ENCODE results near the gene ZNF311. TPM values are rescaled to one million over a fixed set of nuclear protein-coding genes. Genes with fewer than 3 reads are reported as not detected.
A peak's percentile ranks its signal among the peaks of the same experiment; 100 is the strongest.
"Not testable (repeated sequence)": the region's sequence is repeated elsewhere in the genome, so short reads cannot be mapped to it uniquely, and the experiment has no call there.

Gene ZNF311
- total RNA-seq, 1 donor from 2014 or later: 0.13 TPM

- DNase-seq (ENCODE audit: low read depth in 2 of 2): no peak
These were observed 51.4 kb downstream of the ZNF311 start for GRCh38 chr6:28953585-28954258.

- DNase-seq (ENCODE audit: low read depth in 2 of 2): peak in 1 of 2 donors; percentile 56
These were observed 52.0 kb downstream of the ZNF311 start for GRCh38 chr6:28953039-28953584.

DNA sequence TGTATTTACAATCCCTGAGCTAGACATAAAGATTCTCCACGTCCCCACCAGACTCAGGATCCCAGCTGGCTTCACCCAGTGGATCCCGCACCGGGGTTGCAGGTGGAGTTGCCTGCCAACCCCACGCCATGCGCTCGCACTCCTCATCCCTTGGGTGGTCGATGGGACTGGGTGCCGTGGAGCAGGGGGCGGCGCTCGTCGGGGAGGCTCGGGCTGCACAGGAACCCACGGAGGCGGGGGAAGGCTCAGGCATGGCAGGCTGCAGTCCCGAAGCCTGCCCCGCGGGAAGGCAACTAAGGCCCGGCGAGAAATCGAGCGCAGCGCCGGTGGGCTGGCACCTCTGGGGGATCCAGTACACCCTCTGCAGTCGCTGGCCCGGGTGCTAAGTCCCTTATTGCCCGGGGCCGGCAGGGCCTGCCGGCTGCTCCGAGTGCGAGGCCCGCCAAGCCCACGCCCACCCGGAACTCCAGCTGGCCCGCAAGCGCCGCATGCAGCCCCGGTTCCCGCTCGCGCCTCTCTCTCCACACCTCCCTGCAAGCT is 55.4 kb downstream of the ZNF311 start:
- DNase-seq (ENCODE audit: low read depth in 2 of 2): not testable (repeated sequence)

DNA sequence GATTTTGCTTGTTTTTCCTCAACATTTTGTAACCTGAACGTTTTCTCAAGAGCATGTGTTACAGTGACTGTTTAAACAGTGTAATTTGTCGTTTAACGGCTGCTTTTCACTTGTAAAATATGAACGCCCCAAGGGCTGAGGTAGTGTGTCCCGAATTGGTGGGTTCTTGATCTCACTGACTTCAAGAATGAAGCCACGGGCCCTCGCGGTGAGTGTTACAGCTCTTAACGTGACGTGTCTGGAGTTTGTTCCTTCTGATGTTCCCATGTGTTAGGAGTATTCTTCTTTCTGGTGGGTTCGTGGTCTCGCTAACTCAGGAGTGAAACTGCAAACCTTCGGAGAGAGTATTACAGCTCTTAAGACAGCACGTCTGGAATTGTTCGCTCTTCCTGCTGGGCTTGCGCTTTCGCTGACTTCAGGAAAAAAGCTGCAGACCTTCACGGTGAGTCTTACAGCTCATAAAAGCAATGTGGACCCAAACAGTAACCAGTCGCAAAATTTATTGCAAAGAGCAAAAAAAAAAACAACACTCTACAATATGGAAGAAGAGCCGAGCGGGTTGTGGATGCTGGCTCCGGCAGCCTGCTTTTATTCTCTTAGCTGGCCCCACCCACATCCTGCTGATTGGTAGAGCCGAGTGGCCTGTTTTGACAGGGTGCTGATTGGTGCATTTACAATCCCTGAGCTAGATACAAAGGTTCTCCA is 56.2 kb downstream of the ZNF311 start:
- DNase-seq (ENCODE audit: low read depth in 2 of 2): no peak

- DNase-seq (ENCODE audit: low read depth in 2 of 2): peak in 1 of 2 donors; percentile 48
These were observed 57.3 kb downstream of the ZNF311 start for GRCh38 chr6:28947831-28948270.

DNA sequence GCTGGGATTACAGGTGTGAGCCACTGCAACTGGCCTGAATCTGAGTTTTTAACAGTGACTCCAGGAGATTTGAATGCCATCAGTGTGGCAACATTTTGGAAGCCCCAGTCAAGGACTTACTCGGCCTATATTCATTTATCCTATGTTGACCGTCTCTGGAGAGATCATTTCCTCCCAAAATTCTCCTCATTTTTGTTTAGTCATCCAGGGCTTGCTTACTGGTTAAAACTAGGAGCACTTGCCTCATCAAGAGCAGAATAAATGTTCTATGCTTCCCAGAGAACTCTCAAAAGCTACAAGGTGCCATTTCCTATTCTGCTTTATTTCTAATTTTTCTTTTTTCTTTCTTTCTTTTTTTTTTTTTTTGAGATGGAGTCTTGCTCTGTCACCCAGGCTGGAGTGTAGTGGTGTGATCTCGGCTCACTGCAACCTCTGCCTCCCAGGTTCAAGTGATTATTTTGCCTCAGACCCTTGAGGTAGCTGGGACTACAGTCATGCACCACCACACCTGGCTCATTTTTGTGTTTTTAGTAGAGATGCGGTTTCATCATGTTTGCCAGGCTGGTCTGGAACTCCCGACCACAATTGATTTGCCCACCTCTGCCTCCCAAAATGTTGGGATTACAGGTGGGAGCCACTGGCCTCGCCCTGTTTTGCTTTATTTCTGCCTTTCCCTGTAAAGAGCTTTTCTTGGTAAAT is 57.9 kb downstream of the ZNF311 start:
- DNase-seq (ENCODE audit: low read depth in 2 of 2): no peak

DNA sequence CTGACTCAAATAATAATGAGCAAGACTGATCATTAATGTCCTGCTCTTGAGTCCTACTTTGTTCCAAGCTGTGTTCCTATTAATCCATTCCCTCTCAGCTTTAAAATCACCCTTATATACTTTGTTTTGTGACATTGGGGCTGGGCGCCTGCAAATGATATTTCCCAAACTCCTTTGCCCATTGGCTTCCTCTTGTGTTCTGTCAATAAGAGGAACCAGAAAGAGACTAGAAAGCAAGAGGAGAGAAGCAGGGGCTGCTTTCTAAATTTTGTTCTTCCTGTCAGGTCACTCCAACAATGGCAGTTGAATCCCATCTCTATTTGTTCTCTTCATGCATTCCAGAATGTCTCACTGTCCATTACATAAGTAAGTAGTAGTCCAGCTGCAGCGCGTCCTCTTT is 59.8 kb downstream of the ZNF311 start:
- no peak for DNase-seq (ENCODE audit: low read depth in 2 of 2)

Other genes with a start within 250 kb of the ZNF311 start
- gene TRIM27, start 81.3 kb downstream of the ZNF311 start, total RNA-seq: 39.2 and 59.9 TPM in 2 replicates
- gene OR2W1, start 39.9 kb upstream of the ZNF311 start, total RNA-seq: not detected in 2 replicates
- not detected in 2 replicates for gene OR2B3, start 82.0 kb upstream of the ZNF311 start, total RNA-seq
- gene OR2J1, start 94.2 kb upstream of the ZNF311 start, total RNA-seq: not detected in 2 replicates
- gene OR2J3, start 102.7 kb upstream of the ZNF311 start, total RNA-seq: not detected in 2 replicates
- not detected in 2 replicates for gene OR2J2, start 165.6 kb upstream of the ZNF311 start, total RNA-seq